HTR-8/SVneo (cell line): ENCODE measurements around the gene PLEKHM1.
A peak's percentile ranks its signal among the peaks of the same experiment; 100 is the strongest.

Experiments
- DNase-seq: peaks from one replicate; pipeline ENCODE4 v3.0.0; 2011; ENCODE audit warnings: low spot score, mixed read lengths; ENCODE audit not compliant: insufficient read length
- FAIRE-seq: peaks from 2 replicates; lab custom pipeline; 2011; peaks lifted over from hg19 to GRCh38; lab: Jason Lieb, UNC

Gene PLEKHM1

DNA sequence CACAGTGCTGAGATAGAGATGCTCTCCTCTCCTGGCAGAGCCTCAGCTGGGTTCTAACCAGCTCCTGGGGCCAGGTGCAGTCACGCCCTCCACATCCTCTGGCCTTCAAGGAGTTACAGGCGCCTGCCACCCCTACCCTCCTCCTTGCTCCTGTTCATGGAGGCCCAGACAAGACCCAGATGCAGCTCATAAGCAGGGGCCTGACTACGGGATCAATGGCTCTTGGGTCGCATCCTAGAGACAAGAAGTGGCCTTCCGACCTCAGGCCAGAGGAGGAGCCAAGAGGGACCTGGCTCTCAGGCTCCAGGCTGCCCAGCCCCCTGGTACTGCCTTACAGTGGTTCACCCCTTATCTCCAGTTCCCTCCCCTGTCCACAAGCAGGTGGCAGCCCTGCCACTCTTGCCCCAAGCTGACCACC lies 80.9 kb downstream of the PLEKHM1 start:
- FAIRE-seq (no peak), DNase-seq (no peak)

DNA sequence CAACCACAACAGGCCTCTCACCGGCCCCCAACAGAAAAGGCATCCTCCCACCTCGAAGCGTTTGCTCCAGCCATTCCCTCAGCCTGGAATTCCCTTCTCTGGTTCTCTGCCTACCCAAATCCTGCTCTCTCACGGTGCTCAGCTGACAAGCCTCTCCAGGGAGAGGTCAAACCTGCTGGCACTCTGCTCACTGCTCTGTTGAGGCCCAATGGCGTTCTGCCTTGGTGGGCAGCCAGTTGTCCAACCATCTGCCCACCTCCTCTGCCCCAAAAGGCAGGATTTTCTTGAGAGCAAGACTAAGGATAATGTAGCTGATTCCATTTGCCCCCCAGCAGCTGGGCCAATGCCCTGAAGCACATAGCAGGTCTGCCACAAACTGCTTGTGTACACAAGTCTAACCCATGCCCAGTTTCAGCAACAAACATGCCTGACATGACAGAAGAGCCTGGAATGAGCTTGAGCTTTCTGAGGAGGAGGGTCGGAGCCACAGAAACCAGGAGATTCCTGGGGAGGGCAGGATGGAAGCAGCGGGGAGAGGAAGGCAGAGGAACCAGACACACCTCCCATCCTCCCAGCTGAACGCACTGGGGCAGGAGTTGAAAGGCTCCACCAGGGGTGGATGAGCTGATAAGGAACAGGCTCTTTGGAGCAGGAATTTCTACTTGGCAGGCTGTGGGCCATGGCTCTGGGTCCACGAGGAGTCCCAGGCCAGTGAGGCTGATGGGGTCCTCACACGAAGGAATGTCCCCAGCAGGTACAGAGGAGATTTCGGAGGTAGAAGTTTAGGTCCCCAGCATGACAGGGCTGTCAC lies 81.7 kb downstream of the PLEKHM1 start:
- FAIRE-seq (peak; percentile 13), DNase-seq (no peak)

DNA sequence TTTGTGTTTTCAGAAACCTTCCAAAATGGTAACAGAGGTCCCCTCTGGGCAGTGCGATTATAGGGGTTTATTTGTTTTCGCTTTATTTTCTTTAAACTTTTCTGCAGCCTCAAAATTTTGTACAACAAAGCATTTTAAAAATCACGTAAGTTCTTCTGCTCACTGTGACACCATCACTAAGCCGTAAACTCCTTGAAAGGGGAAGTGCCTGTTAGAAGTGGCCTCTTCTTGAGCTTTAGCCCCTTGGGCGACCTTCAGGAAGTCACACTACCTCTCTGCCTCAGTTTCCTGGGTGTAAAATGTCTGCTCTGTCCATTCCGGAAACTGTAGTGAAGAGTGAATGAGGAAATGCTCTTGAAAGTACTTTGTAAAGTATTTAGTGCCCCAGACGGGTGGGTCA lies 84.4 kb downstream of the PLEKHM1 start:
- FAIRE-seq (no peak), DNase-seq (no peak)

DNA sequence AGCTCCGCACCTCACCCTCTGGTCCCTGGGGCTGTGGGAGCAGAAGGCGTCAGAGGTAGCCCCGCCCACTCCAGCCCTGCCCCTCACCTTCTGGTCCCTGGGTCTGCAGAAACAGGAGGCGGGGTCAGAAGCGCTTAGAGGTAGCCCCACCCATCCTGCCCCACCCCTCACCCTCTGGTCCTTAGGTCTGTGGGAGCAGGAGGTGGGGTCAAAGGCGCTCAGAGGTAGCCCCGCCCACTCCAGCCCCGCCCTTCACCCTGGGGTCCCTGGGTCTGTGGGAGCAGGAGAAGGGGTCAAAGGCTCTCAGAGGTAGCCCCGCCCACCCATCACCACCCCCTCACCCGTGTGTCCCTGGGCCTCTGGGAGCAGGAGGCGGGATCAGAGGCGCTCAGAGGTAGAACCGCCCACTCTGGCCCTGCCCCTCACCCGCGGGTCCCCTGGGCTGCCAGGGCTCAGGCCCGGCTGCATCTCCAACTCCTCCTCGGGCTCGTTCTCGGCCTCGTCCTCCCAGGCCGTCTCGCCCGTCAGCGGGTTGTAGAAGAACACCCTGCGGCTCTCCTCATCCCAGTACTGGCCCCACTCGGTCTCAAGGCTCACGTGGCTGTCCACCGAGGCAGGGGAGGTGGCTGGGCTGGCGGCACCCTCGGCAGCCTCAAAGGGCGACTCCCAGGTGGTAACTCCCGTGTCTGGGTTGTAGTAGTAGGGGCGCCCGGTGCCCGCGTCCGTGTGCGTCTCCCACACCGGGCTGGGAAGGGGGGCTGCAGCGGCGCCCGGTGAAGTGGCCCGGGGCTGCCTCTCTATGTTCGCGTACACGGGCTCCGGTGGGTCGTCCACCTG lies 85.1 kb downstream of the PLEKHM1 start:
- FAIRE-seq (no peak), DNase-seq (no peak)

DNA sequence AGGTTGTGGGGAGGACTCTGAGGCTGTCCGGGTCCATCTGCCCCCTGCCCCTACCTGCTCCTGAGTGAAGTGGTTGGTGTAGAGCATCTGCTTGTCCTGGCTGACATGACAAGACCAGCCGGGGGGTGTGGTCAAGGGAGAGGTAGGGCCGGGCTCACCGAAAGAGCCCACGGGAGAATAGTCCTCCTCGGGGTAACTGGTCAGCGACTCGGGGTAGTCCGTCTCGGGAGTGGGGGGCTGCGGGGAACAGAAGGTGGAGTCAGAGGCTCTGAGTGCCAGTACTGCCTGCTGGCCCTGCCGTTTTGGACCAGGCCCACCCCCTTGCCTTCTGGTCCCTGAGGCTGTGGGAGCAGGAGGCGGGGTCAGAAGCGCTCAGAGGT lies 85.7 kb downstream of the PLEKHM1 start:
- FAIRE-seq: peak; percentile 4
- DNase-seq: no peak

DNA sequence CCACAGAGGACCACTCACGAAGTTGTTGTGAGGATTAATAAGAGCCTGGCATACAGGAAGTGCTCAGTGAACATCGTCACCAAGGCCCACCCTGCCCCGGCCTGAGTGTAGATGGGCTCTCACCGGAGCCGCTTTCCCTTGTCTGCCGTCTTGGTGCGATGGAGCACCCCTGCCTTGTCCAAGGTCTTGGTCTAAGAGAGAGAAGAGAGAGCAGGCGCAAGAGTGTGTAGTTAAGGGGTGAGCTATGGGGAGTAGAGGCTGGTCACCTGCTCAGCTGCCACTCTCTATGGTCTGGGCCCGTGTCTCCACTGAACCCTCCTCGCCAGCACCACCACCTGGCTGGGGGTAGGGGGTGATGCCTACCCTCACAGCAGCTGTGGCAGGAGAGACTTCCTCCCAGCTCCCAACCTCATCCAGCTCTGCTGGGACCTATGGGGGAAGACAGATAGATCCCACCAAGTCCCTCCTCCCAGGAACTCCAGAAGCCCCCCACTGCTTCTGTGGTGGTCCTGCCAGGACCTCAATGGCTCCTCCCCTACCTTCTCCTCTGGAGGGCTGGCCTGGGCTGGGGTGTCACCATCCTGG lies 86.5 kb downstream of the PLEKHM1 start:
- DNase-seq (no peak), FAIRE-seq (no peak)

DNA sequence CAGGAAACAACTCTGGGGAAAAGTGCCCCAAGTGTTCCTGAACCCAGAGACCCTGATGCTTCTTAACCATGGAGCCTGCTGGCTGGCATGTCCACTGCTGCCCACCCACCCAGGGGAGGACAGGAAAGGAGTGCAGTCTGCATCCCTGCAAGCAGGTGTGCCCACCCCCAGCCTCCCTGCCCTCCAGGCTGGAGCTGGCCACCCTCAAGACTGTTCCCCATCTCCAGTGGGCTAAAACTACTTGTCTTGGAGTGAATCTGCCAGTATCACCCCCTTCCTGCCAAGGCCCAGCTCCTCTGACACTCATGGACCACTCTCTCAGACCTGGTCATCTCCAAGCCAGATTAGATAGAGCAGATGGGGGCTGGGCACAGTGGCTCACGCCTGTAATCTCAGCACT lies 87.6 kb downstream of the PLEKHM1 start:
- DNase-seq (no peak), FAIRE-seq (no peak)

DNA sequence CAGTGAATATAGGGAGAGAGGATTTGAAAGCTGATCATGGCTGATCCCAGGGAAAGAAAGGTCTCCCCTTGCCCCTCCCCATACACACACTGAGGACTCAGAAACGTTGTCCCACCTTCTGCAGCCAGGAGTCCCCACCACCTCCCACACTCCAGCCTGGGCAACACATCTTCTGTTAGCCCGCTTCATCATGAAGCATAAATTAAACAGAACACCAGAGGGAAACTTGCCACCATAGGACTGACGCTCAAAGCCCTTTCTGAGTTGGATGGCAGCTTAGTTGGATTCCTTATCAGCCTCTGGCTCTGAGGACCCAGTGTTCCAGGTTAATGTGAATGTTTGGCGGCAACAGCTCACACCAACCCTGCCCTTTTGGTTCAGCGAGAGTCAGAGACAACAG lies 91.7 kb downstream of the PLEKHM1 start:
- FAIRE-seq (peak; percentile 84), DNase-seq (no peak)

DNA sequence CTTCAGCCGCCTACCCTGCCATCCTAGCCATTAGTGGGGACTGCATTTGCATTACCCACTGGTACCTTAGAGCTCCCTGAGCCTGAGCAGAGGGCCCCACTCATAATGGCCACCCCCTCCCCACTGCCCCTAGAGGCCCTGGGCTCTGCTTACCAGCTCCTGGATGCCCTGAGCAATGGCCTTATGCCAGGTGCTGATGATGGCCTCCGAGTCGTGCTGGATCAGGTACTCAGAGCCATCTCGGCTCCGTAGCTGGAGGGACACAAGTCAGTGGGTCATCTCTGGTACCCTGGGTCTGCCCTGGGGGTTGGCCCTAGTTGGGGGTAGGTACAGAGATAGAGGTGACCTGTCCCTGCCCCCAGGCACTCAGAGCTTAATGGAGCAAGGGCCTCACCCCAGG lies 92.7 kb downstream of the PLEKHM1 start:
- DNase-seq (no peak), FAIRE-seq (no peak)

DNA sequence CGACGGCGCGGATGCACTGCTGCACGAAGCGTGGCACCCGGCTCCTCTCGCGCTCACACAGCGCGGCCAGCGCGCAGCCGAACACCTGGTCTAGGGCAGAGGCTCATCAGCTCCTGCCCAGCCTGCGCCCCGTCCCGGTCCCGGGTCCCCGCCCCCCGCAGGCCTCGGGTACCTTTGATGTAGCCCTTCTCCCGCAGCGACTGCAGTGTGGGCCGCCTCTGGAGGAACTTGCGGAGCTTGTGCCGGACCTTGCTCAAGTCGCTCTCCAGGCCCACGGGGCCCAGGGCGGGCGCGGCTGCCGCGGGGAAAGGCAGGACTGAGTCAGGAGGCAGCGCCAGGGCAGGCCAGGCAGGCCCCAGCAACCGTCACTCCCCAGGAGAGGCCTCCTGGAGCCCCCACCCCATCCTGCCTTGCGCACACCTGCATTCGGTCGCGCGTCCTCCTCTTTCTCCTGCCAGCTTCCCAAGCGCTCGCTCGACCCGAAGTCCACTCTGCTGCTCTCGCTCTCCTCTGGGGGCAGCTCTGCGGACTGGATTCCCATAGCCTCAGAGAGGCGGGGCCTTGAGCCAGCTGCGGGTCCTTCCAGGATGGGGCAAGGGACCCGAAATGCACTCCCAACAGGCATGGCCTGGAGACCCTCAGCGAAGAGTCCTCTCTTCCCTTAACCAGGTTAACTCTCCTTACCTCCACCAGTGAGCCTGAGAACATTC lies 93.9 kb downstream of the PLEKHM1 start:
- FAIRE-seq (no peak), DNase-seq (no peak)

DNA sequence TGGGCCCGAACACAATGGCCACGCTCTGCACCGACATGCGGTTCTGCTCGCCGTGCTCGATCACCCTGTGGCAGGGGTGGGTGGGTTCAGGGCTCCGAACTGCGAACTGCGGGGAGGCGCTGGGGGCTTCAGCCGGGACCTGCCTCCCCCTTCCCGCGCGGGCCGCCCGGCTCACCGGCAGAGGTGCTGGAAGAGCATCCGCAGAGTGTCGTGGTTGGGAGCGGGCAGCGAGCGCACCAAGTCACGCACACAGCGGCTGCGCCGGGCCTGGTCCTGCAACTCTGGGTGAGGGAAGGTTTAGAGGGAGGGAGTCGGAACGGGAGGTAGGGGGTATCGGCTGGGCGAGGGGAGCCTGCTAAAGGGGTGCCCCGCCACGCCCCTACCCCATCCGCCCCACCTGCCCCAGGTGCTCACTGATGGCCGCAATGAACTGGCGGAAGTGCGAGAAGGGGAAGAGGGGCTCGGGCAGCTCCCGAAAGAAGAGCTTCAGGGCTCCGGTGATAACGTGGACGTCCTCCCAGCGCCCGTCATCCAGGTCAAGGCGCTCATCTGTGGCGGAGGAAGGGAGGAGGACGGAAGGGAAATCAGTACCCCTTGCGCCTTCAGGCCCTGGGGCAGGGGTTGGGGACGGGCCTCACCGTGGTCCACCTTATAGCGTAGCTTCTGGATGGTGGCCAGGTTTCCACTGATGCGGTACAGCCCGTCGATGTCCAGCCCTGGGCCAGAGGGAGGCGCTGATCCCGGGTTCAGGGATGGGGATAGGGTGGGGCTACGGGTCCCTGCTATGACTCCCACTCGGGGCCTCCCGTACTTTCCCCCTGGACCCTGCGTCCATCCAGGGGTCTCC lies 94.7 kb downstream of the PLEKHM1 start:
- FAIRE-seq: no peak
- no peak for DNase-seq

DNA sequence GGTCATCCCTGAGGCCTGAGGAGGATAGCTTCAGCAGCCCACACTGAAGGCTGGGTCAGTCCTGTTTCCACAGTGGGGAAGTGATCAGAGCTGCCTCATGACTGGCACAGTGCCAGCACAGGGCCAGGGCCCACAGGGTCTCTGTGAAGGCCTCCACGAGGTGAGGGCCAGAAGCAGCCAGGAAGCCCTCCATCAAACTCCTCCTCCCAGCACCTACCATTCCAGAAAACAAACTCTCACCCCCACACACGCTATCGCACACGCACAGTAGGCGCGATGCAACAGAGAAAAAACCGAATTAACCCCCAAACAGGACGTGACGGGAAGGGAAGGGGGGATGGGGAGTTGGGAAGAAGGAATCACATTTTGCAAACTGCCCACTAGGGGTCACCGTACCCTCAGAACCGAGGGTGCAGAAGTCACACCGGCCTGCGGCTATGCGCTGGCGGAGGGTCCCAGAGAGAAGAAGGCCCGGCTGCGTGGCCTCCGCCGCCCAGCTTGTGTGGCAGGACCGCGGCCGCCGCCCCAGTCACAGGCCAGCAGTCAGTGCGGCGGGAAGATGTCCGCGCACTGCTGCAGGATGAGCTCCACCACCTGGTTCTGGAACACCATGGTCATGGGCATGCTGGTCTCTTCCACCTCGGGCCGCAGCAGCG lies 95.5 kb downstream of the PLEKHM1 start:
- DNase-seq (peak; percentile 83), FAIRE-seq (peak; percentile 96)

DNA sequence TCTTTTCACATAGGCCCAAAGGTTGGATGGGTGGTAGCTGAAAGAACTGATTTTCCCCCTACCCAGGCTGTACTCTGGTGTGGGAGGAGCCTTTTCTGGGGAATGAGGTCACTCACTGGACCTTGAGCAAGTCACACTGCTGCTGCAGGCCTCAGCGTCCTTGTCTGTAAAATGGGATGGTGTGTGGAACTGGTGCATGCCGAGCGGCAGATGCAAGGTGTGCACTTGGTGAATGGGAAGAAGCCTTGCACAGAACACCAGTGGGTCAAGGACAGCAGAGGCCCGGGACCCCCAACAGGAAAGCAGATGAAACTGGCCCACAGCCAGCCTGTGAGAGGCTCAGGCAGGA lies 96.0 kb downstream of the PLEKHM1 start:
- FAIRE-seq (no peak), DNase-seq (no peak)

DNA sequence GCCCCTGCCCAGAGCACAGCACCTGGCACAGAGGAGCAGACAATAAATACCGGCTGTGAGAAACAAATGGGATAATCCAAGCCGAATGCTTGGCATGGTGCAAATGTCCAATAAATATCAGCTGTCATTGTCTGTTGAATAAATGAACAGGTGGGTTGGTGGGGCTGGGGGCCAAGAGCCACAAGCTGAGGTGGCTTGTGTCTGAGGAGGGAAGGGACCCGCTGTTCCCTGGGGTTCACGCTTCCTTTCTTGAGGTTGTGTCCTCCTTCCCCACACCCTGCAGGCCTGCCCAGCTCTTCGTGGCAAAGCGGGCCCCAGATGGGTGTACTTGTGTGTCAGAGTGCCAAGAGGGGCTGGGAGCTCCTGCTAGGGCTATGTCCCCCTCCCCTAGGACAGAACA lies 96.4 kb downstream of the PLEKHM1 start:
- DNase-seq (no peak), FAIRE-seq (no peak)

DNA sequence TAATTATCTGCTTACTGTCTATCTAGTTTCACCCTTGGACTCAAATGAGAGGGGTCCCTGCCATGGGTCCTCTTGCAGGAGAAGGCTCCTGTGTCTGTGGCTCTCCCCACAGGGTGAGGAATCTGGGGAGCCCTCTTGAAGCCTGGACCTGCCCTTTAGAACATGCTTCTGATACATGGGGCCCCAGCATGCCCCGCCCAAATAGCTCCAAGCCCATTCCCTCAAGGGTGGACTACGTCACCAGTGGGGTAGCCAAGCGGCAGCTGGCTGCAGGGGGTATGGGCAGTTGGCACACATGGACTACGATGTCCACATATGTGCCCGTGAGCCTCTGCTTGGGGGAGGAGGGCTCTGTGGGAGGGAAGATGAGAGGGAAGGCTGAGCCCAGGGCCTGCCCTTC lies 97.1 kb downstream of the PLEKHM1 start:
- FAIRE-seq (no peak), DNase-seq (no peak)

DNA sequence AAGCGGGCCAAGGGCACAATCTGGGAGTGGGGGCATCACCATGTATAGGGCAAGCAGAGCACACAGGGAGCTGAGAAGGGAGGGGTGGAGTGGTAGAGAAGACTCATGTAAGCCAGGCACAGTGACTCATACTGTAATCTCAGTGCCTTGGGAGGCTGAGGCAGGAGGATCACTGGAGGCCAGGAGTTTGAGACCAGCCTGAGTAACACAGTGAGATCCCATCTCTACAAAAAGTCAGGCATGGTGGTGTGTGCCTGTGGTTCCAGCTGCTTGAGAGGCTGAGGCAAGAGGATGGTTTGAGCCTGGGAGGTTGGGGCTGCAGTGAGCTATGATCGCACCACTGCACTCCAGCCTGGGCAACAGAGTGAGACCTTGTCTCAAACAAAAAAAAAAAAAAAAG lies 98.6 kb downstream of the PLEKHM1 start:
- no peak for DNase-seq
- peak; percentile 74 for FAIRE-seq

DNA sequence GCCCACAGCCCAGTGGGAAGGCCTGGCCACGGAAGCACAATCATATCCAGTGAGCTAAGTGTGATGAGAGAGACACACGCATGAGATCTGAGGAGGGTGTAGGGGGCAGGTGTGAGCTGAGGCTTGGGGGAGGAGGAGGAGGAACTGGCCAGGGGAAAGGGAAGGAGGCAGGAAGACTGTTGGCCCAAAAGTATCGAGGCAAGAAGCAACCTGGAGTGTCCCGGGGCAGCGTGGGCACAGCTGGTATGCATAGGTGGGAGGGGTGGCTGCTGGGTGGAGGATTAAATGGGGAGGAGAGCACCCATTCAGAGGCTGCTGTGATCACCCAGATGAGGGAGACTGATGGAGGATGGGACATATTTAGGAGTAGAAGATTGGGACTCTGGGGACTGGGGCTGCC lies 99.2 kb downstream of the PLEKHM1 start:
- DNase-seq (no peak), FAIRE-seq (peak; percentile 68)

DNA sequence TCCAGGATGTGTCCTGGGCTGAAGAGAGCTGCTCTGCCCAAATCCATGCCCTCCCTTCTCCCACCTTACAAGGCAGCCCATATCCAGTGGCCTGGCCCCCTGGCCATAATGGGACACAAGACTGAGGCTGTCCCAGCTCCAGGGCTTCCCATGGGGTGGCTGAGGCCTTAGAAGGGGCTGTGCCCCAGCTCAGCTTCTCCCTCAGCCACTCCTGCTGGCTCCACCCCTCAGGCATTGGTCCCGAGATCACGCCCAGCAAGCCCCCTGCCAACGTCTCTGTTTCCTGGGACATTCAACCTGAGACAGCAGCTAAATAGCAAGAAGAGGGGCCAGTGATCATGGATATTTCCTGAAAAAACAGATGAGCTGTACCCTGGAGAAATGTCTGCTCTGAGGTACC lies 101.2 kb downstream of the PLEKHM1 start:
- DNase-seq (no peak), FAIRE-seq (no peak)

DNA sequence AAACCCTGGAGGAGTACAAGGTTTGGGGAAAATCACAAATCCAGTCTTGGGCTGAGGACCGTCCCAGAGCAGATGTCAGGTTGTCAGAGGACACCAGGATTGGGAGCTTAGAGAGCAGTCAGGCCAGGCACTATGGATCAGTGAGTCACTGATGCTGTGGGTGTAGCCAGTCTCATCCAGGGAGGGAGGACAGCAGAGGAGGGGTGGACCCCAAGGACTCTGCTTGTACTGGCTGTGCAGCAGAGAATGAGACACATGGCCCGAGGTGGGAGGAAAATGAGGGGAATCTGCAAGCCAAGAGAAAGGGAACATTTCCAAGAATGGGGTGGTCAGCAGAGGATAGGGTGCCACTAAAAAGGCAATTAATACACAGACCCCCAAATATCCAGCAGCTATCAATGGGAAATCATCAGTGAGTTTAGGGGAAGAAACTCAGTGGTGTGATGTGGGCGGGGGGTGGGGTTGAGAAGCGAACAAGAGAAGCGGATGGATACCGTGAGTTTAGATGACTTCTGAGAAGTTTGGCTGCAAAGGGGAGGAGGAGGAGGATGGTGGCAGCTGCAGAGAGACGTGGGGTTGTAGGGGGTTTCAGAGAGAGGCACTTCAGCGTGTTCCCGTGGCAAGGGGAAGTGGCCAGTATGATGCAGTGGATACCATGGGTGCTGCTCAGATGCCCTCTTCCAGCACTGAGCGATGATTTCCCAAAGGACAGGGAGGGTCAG lies 101.8 kb downstream of the PLEKHM1 start:
- DNase-seq: no peak
- FAIRE-seq: peak; percentile 77
